HCT116 (cell line): ENCODE measurements around the gene CIRBP. TPM values are rescaled to one million over a fixed set of nuclear protein-coding genes. Genes with fewer than 3 reads are reported as not detected.

Source experiments
- ATAC-seq: fragments of 200-7000 bp; cut with Tn5 transposase; 2 replicates; pipeline ENCODE4 v1.9.1; 2020; ENCODE audit warnings: mild to moderate bottlenecking, moderate library complexity
- BruUV-seq: library from RNA; stranded (reverse); fragments of 400-500 nt; replicated peaks from 2 replicates; lab custom pipeline; 2021; lab: Mats Ljungman, UMichigan
- CTCF ChIA-PET: fragments of 300-600 bp; sonication (Branson Sonifier 250); formaldehyde crosslinking; loops from one replicate; lab custom pipeline; 2021; ENCODE audit warnings: antibody characterized with exemption; lab: Charles Lee
- POLR2A ChIA-PET: fragments of 300-600, 350-600 bp; sonication (Branson Sonifier 250); formaldehyde crosslinking; loops from one replicate; lab custom pipeline; 2021; ENCODE audit warnings: antibody characterized with exemption; lab: Charles Lee
- RAD21 ChIA-PET, 2 experiments: fragments of 300-600 bp; sonication (Branson Sonifier 250); formaldehyde crosslinking; loops; one replicate each; lab custom pipeline; 2023; ENCODE audit warnings: low total read pairs in 2 of 2; ENCODE audit not compliant: uncharacterized antibody in 2 of 2, unreplicated experiment in 2 of 2, low non-redundant PET in 1 of 2; lab: Charles Lee
- DNase-seq: peaks from one replicate; pipeline ENCODE4 v3.0.0-alpha.2; 2010; ENCODE audit warnings: low read depth, low spot score
- H2AFZ ChIP-seq: fragments of 200-600 bp; shearing (Covaris generic), sonication (generic); 2 replicates; pipeline ENCODE4 v1.6.1; 2017; ENCODE audit warnings: low read depth, mixed run types, mixed read lengths, antibody characterized with exemption, low read length; ENCODE audit not compliant: poor library complexity, severe bottlenecking
- H3K27ac ChIP-seq: 2 replicates; pipeline ENCODE4 v1.5.1; 2012; ENCODE audit warnings: low read depth, low read length
- H3K27me3 ChIP-seq: fragments of 200-600 bp; sonication (generic); 2 replicates; pipeline ENCODE4 v1.6.1; 2016; ENCODE audit warnings: mixed run types, low read length, mixed read lengths; ENCODE audit not compliant: insufficient read depth
- H3K36me3 ChIP-seq, 2 experiments: fragments of 200-500 bp in 1 of 2; fragments of 200-600 bp in 1 of 2; sonication (Bioruptor generic) in 1 of 2; sonication (generic) in 1 of 2; 2 replicates each; pipeline versions ENCODE4 v1.5.1 to v1.6.1; 2014 to 2016; ENCODE audit warnings: low read length in 2 of 2, inconsistent platforms in 1 of 2, mixed read lengths in 1 of 2, mixed run types in 1 of 2; ENCODE audit not compliant: insufficient read depth in 2 of 2, control insufficient read depth in 1 of 2
- H3K4me1 ChIP-seq, 2 experiments: fragments of 200-600 bp in 1 of 2; sonication (generic) in 1 of 2; 2 replicates each; pipeline versions ENCODE4 v1.5.1 to v1.6.1; 2012 to 2017; ENCODE audit warnings: low read length in 2 of 2, inconsistent platforms in 1 of 2, mild to moderate bottlenecking in 1 of 2, mixed read lengths in 1 of 2, mixed run types in 1 of 2, moderate library complexity in 1 of 2; ENCODE audit not compliant: insufficient read depth in 2 of 2, control insufficient read depth in 1 of 2
- H3K4me2 ChIP-seq: fragments of 200-600 bp; sonication (generic); 2 replicates; pipeline ENCODE4 v1.6.1; 2017; ENCODE audit warnings: mixed run types, low read length, mixed read lengths
- H3K4me3 ChIP-seq, 2 experiments: fragments of 200-600 bp in 1 of 2; sonication (generic) in 1 of 2; replicated peaks in 1 of 2; 2 replicates each; pipeline ENCODE4 v1.5.1; 2011 to 2016; ENCODE audit warnings: low read length in 2 of 2, control low read depth in 1 of 2, low read depth in 1 of 2, mild to moderate bottlenecking in 1 of 2, mixed read lengths in 1 of 2, mixed run types in 1 of 2
- H3K79me2 ChIP-seq: fragments of 200-600 bp; sonication (generic); 2 replicates; pipeline ENCODE4 v1.6.1; 2017; ENCODE audit warnings: mild to moderate bottlenecking, mixed run types, low read length, moderate library complexity, mixed read lengths; ENCODE audit not compliant: insufficient read depth
- H3K9ac ChIP-seq: fragments of 200-600 bp; sonication (generic); 2 replicates; pipeline ENCODE4 v1.6.1; 2016; ENCODE audit warnings: low read length, mixed read lengths
- H3K9me2 ChIP-seq: fragments of 200-600 bp; sonication (generic), shearing (Covaris generic); 2 replicates; pipeline ENCODE4 v1.6.1; 2017; ENCODE audit warnings: mixed run types, mild to moderate bottlenecking, moderate library complexity; ENCODE audit not compliant: insufficient read depth
- H3K9me3 ChIP-seq, 2 experiments: fragments of 200-500 bp in 1 of 2; fragments of 200-600 bp in 1 of 2; sonication (Bioruptor generic) in 1 of 2; sonication (generic) in 1 of 2; 2 replicates each; pipeline ENCODE4 v1.6.1; 2014 to 2017; ENCODE audit warnings: low read length in 2 of 2, mixed read lengths in 2 of 2, inconsistent platforms in 1 of 2, low read depth in 1 of 2, mild to moderate bottlenecking in 1 of 2, mixed run types in 1 of 2, moderate library complexity in 1 of 2; ENCODE audit not compliant: control insufficient read depth in 1 of 2, insufficient read depth in 1 of 2
- H4K20me1 ChIP-seq: fragments of 200-600 bp; sonication (generic), shearing (Covaris generic); 2 replicates; pipeline ENCODE4 v1.6.1; 2017; ENCODE audit warnings: mixed run types, mild to moderate bottlenecking, moderate library complexity; ENCODE audit not compliant: insufficient read depth
- CEBPB ChIP-seq: IDR thresholded peaks from 2 replicates; pipeline ENCODE4 v1.6.1; 2012; ENCODE audit warnings: low read depth
- EZH2phosphoT487 ChIP-seq: fragments of 200-600 bp; IDR thresholded peaks from 2 replicates; pipeline ENCODE4 v1.6.1; 2018; ENCODE audit warnings: antibody characterized with exemption, borderline replicate concordance
- JUND ChIP-seq: IDR thresholded peaks from 2 replicates; pipeline ENCODE4 v1.6.1; 2012
- POLR2AphosphoS5 ChIP-seq: IDR thresholded peaks from 2 replicates; pipeline ENCODE4 v1.6.1; 2011; ENCODE audit warnings: mild to moderate bottlenecking, low read depth, low read length, moderate library complexity
- TCF7L2 ChIP-seq: IDR thresholded peaks from 2 replicates; pipeline ENCODE4 v1.7.0; 2011; ENCODE audit warnings: borderline replicate concordance, inconsistent platforms; ENCODE audit not compliant: insufficient read depth, insufficient read length; ENCODE audit errors: extremely low read depth
- intact Hi-C: fragments of 100-400 bp; cut with micrococcal nuclease; formaldehyde crosslinking; loops from 2 replicates; pipeline ENCODE4 v1.10.0; 2022
- total RNA-seq: library from RNA; stranded (reverse); gene quantifications from one replicate; pipeline ENCODE4 v1.2.1, GENCODE V29; 2021; ENCODE audit not compliant: unreplicated experiment
- TF ChIP-seq, protein P1 (sequence below): IDR thresholded peaks from 2 replicates; pipeline ENCODE4 v1.6.1; 2012; ENCODE audit warnings: low read depth

The CIRBP gene
- total RNA-seq, 1 experiment from 2014 or later = 276 TPM

DNA sequence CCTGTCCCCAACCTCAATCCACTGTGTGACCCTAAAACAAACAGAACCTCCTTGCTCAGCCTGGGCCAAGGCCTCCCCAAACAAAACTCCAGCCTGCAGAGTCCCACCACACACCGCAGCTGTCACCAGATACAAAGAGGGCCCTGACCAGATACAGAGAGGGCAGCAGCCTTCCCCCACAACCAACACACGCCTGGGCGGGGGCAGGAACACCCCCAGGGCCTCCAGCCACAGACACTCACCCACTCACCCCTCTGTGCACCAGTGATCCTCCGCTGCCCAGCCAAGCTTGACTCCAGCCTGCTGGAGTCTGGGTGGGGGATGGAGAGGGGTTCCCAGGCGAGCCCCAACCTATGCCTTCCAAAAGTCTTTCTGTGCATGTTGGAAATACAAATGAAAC lies 5.9 kb upstream of the CIRBP start:
- no peaks in the 10 kb centered on the region for H4K20me1 ChIP-seq
- ATAC-seq = no peak
- H3K79me2 ChIP-seq = peaks cover 10% of the 10 kb centered on the region
- DNase-seq = no peak
- H3K4me2 ChIP-seq = peak overlapping the region; percentile 98
- intact Hi-C loops = no loop called here
- POLR2A ChIA-PET = interaction anchor here (1.3 kb wide), 1 partner anchor 10 kb away, joined by 3 read pairs; no protein-coding TSS in a partner anchor
- CTCF ChIA-PET = no interaction called here
- peaks cover 0 to 2% of the 10 kb centered on the region in 2 experiments; a peak in 2 of 4 replicates for H3K36me3 ChIP-seq
- peak overlapping the region; percentile 99 for H3K27ac ChIP-seq
- no peak overlapping the region for H2AFZ ChIP-seq
- no TSS peak for BruUV-seq
- RAD21 ChIA-PET = no interaction called here
- no peaks in the 10 kb centered on the region for H3K27me3 ChIP-seq
- peaks cover 59 to 96% of the 10 kb centered on the region in 2 experiments for H3K4me1 ChIP-seq
- H3K4me3 ChIP-seq = no peak overlapping the region
- H3K9ac ChIP-seq = peak overlapping the region; percentile 99
- no peaks in the 10 kb centered on the region for H3K9me2 ChIP-seq
- TF ChIP-seq JUND (no peak), EZH2phosphoT487 (no peak), POLR2AphosphoS5 (no peak), TCF7L2 (no peak), CEBPB (no peak)
- TF ChIP-seq, protein P1, sequence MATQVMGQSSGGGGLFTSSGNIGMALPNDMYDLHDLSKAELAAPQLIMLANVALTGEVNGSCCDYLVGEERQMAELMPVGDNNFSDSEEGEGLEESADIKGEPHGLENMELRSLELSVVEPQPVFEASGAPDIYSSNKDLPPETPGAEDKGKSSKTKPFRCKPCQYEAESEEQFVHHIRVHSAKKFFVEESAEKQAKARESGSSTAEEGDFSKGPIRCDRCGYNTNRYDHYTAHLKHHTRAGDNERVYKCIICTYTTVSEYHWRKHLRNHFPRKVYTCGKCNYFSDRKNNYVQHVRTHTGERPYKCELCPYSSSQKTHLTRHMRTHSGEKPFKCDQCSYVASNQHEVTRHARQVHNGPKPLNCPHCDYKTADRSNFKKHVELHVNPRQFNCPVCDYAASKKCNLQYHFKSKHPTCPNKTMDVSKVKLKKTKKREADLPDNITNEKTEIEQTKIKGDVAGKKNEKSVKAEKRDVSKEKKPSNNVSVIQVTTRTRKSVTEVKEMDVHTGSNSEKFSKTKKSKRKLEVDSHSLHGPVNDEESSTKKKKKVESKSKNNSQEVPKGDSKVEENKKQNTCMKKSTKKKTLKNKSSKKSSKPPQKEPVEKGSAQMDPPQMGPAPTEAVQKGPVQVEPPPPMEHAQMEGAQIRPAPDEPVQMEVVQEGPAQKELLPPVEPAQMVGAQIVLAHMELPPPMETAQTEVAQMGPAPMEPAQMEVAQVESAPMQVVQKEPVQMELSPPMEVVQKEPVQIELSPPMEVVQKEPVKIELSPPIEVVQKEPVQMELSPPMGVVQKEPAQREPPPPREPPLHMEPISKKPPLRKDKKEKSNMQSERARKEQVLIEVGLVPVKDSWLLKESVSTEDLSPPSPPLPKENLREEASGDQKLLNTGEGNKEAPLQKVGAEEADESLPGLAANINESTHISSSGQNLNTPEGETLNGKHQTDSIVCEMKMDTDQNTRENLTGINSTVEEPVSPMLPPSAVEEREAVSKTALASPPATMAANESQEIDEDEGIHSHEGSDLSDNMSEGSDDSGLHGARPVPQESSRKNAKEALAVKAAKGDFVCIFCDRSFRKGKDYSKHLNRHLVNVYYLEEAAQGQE = no peak
- TF ChIP-seq, all 23 proteins: peak for 0
- no peaks in the 10 kb centered on the region for H3K9me3 ChIP-seq
